NCI-H2029 treated with DMSO at 0.1 percent for 48 hours (cell line): Measurements from ENCODE around the gene PSMA6.
"Not testable (repeated sequence)": the region's sequence is repeated elsewhere in the genome, so short reads cannot be mapped to it uniquely, and the experiment has no call there.

ENCODE experiments used
- DNase-seq: peaks from one replicate; lab custom pipeline; 2025; lab: John Stamatoyannopoulos, UW

Gene PSMA6

DNA sequence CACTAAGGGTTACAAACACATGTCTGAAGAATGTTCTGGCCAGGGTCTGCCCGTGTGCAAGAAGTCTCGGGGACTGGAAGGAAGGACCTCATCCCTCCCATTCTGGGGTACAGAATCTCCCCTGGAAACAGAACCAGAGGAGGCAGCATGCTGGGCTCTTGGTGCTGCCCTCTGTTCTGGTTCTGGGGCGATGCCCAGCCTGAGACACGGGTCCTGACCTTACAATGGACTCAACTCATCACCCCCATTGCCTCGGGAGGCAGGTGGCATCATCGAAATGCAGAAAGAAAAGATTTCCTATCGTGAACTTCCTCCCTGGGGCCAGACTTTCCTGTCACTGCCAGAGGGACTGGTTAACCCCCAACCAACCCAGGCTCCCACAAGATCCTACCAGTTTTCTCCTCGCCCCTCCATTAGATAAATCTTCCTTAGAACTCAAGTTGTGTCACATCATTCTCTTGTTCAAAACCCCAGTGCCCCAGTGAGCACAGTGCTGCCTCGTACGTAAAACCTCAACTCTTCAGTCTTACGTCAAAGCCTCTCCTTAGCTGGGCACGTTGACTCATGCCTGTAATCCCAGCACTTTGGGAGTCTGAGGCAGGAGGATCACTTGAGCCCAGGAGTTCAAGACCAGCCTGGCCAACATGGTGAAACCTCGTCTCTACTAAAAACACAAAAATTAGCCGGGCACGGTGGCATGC lies 52.1 kb downstream of the PSMA6 start:
- no peak for DNase-seq

GRCh38 chr14:35346738-35347322 lies 54.6 kb downstream of the PSMA6 start:
- no peak for DNase-seq

GRCh38 chr14:35347323-35348043 lies 55.3 kb downstream of the PSMA6 start:
- peak; percentile 96 for DNase-seq

GRCh38 chr14:35348044-35348380 lies 55.8 kb downstream of the PSMA6 start:
- DNase-seq = not testable (repeated sequence)

- DNase-seq = no peak
These were observed 57.5 kb downstream of the PSMA6 start for GRCh38 chr14:35349496-35350365.

DNA sequence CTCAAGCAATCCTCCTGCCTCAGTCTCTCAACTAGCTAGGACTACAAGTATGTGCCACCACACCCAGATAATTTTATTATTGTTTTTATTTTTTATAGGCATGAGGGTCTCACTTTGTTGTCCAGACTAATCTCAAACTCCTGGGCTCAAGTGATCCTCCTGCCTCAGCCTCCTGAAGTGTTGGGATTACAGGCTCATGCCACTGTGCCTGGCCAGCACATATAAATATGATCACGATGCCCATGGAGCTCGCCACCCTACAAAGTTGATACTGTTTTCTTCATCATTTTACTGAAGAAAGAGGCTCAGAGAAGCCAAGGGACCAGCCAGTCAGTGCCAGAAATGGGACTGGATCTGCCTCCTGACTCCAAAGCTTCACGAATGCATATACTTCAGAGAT lies 59.3 kb downstream of the PSMA6 start:
- no peak for DNase-seq

DNA sequence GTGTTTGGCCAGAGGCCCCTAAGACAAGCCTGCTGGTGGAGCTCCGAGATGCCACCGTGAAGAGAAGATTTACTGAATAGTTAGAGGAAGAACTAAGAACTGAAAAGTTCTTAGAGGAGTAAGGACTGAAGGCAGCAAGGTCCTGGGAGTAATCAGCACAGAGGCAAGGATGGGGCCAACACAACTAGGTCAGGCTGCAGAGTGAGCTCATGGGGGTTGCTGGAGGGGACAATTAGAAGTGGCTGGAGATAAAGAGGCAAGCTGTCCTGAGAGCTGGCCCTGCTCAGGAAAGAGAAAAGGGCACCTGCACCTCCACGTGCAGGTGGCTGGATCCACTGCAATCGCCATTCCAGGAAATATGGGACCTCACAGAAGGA lies 59.7 kb downstream of the PSMA6 start:
- no peak for DNase-seq

- DNase-seq = no peak
These were observed 60.4 kb downstream of the PSMA6 start for GRCh38 chr14:35352274-35353233.

DNA sequence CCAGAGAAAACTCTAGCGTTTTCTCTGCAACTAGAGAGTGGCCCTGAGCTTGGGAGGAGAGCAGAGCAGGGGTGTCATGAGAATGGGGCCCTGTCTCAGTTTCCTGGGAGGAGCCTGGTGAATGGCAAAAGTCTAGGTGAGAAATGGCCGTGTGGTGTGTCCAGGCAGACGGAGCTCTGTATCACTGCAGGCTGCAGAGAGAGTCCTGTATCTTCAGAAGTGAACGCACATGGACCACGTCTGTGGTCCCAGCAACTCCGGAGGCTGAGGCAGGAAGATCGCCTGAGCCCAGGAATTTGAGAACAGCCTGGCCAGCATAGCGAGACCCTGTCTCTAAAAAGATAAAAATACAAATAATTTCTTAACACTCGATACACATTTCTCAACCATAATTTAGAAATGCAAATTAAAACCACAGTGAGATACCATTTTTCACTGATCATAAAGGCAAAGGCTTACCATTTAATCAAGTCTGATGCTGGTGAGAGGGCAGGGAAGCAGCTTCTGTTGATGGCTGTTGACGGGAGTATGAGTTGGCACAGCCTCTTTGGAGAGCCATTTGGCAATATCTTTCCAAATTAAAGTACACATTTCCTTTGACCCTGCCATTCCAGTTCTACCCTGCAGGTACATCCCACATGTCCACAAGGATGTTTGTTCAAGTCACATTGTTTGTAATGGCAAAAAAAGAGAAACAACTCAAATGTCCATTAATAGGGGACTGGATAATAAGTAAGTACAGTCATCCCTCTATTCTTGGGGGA lies 61.4 kb downstream of the PSMA6 start:
- DNase-seq = peak; percentile 99

- DNase-seq = not testable (repeated sequence)
These were observed 63.1 kb downstream of the PSMA6 start for GRCh38 chr14:35355235-35355634.

GRCh38 chr14:35355981-35356841 lies 64.0 kb downstream of the PSMA6 start:
- DNase-seq = peak; percentile 97

DNA sequence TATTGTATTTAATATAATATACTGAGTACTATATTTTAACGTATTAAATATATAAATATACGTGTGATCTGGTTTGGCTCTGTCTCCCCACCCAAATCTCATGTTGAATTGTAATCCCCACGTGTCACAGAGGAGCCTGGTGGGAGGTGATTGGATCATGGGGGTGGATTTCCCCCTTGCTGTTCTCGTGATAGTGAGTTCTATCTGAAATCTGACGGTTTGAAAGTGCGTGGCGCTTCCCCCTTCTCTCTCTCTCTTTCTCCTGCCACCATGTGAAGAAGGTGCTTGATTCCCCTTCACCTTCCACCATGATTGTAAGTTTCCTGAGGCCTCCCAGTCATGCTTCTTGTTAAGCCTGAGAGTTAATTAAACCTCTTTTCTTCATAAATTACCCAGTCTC lies 67.5 kb downstream of the PSMA6 start:
- not testable (repeated sequence) for DNase-seq

GRCh38 chr14:35361141-35361480 lies 68.9 kb downstream of the PSMA6 start:
- DNase-seq = no peak

DNA sequence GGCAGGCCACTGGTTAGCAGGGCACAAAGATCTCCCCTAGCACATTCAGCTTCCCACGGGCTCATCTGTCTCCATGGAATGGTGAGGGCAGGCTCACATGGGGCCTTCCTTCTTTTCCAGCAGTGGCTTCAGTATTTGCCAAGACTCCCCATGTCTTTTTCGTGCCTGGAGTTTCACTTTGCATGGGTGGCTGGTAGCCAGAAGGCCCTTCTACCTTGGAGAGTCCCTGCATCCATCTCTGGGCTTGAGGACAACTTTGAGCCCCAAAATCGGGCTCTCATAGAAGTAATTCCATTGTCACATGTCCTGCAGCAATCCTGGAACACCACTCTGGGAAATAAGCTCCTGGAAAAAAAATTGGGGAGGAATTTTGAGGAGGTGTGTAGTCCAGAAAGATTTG lies 70.3 kb downstream of the PSMA6 start:
- DNase-seq = no peak

- no peak for DNase-seq
These were observed 70.8 kb downstream of the PSMA6 start for GRCh38 chr14:35362911-35363374.

DNA sequence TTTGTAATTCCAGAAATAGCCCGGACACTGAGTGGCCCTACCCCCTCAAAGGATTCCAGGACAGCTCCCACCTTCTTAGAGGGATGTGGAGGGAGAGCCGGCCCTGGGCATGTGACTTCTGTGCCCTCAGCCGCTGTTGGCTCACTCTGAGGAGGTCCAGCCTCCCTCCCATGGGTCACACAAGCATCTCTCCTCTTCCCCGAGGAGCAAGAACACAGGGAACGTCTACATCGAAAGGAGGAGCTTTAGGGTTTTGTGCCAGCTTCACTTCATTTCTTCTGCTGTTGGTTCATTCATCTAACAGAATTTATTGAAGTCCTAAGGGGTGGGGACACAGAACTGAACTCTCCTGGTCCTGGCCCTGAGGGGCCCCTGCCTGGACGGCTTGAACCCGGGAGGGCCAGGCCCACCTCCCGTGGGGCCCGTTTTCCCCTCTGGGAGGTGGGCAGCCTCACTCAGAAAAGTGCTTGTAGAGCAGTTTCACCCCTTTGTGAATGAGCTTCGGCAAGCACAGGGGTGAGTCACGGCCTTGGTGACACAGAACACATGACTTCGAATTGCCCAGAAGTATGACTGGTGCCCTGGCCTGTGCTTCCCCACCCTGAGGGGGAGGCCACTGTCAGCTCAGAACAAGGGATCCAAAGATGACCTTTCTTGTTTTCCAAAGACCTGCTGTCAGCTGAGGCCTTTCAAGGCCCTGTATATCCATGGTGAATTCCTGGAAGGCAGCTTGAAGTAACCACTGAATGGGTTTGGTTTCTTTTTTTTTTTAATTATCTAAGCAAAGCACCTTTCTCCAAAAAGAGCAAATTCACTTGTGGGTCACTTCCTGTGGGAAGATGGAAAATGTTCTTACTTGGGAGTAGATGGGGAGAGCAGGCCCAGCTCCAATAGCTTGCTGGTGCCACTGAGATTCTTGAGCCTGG lies 73.2 kb downstream of the PSMA6 start:
- no peak for DNase-seq

- no peak for DNase-seq
These were observed 73.9 kb downstream of the PSMA6 start for GRCh38 chr14:35366056-35366451.

DNA sequence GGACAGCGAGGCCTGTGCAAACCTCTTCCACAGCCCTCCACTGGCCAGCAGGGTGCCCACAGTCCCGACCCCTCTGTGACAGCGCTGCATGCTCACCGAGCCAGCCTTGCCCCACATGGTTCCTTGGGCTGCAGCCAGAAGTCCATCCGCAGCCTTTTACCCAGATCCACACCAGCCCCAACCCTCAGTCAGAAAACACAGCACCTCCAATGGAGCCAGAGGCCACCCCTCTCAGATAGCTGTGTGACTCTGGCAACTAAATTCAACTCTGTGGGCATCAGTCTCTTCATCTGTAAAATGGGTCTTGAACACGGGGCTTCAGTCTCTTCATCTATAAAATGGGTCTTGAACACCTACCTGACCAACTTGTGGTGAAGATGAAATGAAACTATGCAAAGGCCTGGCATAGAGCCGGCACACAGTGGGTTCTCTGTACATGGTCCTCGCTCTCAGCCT lies 74.4 kb downstream of the PSMA6 start:
- no peak for DNase-seq

DNA sequence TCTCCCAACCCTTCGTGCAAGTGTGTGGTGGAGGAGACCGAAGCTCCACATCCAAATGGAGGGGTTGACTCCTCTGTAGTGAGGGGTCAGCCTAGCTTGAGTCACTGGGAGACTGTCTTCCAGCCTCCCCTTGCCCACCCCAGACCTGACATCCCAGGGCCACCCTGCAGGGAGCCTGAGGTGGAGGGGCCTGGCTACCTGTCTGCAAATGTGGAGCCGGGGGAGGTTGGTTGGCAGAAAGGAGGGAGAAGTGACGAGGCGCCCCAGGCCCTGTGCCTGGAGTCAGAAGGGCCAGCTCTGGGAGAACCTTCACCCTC lies 74.8 kb downstream of the PSMA6 start:
- no peak for DNase-seq
